GM18526 (cell line): Measurements from ENCODE around the gene ADGRD2.

ENCODE experiments used
- POLR2A ChIP-seq: IDR thresholded peaks from 3 replicates; pipeline ENCODE4 v1.6.1; 2011; ENCODE audit not compliant: insufficient read length; ENCODE audit errors: extremely low read depth

The ADGRD2 gene

DNA sequence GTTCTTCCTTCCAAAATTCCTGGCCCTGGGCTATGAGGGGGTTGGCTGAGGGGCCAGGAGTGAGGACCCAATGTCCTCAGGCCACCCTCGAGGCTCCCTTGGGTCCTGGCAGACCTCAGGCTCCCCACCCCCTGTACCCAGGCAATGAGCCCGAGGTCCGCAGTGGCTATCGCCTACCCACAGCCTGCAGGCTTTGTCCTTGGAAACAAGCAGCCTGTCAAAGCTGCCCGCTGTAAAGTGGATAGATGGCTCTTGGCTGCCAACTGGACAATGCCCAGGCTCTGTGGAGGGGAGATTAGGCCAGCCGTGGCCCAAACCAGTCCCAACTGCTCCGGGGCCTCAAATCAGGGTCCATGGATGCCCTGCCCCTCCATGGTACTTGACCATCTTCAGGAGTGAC lies 2.2 kb upstream of the ADGRD2 start:
- no peak for TF ChIP-seq POLR2A

DNA sequence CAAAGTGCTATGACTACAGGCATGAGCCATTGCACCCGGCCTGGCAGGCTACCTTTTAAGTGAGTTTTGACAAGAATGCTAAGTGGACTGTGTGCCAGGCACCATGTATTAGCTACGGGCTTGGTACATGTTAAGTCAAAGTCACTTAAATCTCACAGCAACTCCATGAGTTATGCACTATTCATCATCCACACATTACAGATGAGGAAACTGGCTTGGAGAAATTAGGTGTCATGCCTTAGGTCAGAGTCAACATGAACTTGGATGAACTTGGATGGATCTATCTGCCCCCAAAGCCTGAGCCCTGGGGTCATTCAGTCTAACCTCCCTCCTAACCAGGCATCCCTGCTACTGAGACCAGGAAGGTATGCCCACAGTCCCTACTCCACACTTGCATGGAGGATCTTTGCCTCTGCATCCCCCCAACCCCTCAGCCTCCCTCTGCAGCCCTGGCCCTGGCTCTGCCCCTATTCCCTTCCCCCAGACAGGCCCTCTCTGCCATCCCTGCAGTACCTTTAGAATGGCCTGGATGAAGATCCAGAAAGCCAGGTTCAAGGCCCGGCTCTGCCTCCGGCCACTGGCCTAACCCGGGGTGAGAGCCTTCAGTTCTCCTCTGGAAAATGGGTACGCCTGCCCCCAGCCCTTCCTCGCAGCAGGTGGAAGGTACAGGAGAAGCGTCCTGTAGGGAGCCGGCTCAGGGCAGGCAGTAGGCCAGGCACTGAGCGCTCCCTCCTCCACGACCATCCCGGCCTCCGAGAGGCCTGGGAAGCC lies 685 bp upstream of the ADGRD2 start:
- no peak for TF ChIP-seq POLR2A

DNA sequence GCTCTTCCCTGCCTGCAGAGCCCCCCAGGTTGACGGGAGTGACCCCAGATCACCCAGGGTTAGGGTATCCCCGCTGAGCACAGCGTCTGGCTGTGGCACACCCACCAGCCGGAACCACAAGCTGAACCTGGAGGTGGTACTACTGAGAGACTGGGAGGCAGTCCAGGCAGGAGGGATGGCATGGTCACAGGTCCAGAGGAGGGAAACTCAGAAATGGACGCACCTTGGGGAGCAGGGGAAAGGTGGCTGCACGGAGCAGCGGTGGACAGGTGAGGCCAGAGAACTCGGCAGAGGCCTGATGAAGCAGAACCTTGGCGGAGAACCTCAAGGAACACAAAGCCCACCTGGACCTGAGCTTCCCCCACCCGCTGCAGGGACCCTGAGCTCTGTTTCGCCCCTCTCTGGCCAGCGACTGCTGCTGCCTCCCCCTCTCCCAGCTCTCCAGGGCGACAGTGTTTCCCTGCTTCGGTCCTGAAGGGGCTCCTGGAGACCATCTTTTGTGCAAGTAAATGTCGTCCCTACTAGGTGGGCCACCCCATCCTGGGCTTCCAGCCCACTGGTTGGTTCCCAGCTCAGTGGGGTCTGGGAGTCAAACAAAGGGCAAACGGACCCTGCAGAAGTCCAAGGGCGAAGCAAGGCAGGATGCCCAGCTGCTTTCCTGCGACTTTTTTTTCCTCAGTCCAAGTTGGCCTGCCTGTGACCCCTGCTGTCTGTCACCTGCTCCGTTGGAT lies 845 bp downstream of the ADGRD2 start:
- no peak for TF ChIP-seq POLR2A

DNA sequence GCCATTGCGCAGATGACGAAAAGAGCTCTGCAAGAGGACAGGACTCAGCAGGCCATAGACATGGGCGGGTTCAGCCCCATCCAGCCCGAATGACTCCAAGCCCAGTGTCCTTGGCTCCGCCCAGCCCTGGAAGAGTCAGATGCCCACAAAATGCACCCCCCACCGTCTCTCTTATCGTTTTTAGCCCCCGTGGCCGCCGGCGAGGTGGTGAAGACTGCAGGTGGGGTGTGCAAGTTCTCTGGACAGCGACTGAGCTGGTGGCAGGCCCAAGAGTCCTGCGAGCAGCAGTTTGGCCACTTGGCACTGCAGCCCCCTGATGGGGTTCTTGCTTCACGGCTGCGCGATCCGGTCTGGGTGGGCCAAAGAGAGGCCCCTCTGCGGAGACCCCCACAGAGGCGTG lies 2.1 kb downstream of the ADGRD2 start:
- TF ChIP-seq POLR2A, result no peak

DNA sequence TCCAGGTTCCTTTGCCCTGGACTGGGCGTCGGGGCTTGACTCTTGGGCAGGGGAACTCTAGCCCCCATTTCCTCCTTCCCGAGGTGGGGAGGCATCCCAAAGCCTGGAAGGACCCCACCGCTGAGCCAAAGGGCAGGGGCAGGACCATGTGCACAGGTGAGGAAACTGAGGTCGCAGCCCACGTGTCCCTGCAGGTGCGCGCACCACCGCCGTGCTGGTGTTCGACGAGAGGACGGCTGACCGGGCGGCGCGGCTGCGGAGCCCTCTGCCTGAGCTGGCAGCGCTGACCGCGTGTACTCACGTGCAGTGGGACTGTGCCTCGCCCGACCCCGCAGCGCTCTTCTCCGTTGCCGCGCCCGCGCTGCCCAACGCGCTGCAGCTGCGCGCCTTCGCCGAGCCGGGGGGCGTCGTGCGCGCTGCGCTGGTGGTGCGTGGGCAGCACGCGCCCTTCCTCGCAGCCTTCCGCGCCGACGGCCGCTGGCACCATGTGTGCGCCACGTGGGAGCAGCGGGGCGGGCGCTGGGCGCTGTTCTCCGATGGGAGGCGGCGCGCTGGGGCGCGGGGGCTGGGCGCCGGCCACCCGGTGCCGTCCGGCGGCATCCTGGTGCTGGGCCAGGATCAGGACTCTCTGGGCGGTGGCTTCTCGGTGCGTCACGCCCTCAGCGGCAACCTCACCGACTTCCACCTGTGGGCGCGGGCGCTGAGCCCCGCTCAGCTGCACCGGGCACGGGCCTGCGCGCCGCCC lies 2.8 kb downstream of the ADGRD2 start:
- no peak for TF ChIP-seq POLR2A

DNA sequence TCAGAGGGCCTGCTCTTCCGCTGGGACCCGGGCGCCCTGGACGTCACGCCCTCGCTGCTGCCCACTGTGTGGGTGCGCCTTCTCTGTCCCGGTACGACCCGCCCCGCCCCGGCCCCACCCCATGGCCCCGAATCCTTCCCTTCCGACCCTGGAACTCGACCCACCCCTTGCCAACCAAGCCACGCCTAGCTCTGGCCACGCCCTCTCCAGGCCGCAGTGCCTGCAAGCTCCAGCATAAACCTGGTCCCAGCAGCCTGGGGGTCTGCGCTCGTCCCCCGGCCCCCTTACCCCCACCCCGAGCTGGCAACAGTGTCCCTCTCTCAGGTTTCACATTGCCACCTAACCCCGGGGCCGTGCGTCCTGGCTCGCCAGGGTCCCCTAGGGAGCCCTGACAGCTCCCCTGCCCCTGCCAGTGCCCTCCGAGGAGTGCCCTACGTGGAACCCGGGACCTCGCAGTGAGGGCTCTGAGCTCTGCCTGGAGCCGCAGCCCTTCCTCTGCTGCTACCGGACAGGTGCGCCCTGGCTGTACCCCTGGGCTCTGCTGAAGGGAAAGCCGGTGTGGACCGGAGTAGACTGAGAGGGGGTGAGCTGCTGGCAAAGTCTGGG lies 3.4 kb downstream of the ADGRD2 start:
- no peak for TF ChIP-seq POLR2A

DNA sequence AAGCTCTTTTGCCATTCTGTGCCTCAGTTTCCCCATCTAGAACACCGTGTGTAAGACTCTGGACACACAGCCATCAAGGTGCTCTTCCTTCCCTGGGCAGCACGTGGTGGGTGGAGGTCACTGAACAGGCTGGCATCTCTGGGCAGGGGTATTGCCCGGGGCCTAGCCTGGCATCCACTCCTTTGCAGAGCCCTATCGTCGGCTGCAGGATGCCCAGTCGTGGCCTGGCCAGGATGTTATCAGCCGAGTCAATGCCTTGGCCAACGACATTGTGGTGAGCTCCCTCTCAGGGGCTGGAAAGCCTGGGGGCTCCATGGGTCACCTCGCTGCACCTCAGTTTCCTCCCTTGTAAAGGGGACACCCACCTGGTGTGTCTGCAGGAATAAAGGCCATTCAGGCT lies 4.0 kb downstream of the ADGRD2 start:
- TF ChIP-seq POLR2A, result no peak

DNA sequence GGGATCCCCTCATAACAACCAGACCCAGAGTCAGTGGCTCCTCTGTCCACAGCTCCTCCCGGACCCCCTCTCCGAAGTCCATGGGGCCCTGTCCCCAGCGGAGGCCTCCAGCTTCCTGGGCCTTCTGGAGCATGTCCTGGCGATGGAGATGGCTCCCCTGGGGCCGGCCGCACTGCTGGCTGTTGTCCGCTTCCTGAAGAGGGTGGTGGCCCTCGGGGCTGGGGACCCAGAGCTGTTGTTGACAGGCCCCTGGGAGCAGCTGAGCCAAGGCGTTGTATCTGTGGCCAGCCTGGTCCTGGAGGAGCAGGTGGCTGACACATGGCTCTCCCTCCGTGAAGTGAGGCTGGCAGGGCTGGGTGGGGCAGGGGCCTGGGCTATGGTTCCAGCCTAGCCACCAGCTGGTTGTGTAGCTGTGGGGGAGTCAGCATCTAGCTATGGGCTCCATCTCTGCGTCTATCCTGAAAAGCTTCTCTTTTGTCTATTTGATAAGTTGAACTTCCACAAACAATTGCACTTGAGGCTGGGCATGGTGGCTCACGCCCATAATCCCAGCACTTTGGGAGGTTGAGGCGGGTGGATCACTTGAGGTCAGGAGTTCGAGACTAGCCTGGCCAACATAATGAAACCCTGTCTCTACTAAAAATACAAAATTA lies 4.7 kb downstream of the ADGRD2 start:
- TF ChIP-seq POLR2A, result no peak

DNA sequence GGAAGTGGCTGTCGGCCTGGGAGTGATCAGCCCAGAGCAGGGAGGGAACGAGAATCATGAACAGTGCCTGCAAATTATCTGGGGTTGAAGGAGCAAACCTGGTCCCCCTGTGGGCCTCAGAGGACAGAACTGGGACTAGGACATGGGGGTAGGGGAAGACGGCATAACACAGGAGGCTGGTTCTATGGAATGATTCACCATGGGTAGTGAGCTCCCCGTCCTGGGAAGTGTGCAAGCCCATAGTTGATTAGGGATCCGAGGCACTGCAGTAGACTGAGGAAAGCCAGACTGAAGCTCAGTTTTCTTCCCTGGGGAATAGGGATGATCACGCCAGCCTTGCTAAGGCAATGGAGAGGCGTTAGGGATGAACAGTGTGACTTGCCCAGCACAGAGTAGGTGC lies 5.6 kb downstream of the ADGRD2 start:
- no peak for TF ChIP-seq POLR2A

DNA sequence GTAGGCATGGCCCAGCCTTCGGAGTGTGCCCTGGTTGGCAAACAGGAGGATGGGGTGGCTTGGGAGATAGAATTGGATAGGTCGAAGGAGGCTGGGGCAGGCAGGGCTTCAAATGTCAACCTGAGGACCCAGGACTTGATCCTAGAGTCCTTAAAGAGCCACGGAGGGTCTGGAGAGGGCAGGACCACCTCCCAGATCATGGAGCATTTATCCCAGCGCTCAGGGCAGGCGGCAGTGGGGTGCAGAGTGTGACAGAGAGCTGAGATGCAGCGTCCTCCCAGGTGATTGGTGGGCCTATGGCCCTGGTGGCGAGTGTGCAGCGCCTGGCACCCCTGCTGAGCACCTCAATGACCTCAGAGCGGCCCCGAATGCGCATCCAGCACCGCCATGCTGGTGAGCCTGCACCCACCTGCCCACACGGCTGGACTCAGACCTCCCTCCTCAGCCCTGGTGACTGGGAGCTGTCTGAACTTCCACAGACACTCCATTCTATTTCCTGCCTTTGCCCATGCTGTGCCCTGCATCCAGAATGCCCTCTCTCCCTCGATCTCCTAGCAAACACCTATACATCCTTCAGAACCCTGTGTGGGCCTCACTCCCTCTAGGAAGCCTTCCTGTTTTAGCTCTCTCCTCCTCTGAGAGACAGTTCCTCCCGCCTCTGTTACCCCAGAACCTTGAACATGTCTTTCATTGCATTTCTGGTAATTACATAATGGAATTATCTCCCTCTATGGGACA lies 6.3 kb downstream of the ADGRD2 start:
- no peak for TF ChIP-seq POLR2A

DNA sequence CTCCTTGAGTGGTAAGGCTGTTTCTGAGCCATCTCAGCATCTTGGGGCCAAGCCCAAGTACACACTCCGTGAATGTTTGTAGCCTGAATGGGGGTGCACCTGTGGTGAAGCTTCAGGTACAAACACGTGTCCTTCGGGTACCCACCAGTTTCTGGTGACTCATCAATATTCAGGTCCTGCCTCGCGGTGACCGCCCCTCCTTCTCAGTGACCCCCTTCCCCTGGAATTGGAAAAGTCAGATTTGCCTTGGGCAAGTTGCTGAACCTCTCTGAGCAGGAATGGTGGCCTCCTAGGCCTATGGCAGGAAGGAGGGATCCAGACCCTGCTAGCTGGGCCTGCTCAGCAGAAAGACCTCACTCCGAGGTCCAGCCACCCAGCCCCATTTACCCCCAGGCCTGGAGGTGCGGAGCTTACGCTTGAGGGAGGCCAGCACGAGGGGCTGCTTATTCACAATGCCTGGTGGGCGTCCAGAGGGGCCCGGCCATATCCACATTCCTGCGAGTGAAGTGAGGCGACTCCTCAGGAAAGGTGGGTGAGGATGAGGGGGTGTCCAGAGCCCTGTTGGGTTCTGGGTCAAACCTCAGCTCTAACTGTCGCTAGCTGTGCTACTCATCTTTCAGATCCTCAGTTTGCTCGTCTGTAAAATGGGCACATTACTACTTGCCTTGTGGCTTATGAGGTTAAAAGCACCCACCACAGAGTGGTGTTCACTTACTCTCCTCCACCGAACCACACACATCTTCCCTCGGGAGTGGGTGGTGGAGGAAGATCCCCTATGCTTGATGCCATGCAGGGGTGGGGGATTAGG lies 7.0 kb downstream of the ADGRD2 start:
- no peak for TF ChIP-seq POLR2A

DNA sequence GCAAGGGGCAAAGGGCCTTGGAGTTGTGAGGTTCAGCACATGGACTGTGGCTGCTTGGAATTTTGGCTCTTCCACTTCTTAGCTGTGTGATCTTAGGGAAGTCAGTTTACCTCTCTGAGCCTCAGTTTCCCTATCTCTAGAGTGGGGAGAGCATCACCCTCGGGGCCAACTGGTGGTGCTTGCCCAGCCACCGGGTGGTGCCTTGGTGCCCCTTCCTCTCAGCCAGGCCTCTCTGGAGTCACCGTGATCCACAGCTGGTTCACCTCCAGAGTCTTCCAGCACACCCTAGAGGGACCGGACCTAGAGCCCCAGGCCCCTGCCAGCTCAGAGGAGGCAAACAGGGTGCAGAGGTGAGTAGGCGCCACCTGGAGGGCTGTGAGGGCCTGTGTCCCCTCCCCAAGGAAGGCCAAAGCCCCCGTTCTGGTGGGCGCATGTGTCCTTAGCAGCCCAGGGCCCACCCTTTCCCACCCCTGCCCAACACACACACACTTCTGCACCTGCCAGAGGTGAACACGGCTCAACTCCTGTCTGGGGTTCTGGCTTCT lies 7.7 kb downstream of the ADGRD2 start:
- no peak for TF ChIP-seq POLR2A

DNA sequence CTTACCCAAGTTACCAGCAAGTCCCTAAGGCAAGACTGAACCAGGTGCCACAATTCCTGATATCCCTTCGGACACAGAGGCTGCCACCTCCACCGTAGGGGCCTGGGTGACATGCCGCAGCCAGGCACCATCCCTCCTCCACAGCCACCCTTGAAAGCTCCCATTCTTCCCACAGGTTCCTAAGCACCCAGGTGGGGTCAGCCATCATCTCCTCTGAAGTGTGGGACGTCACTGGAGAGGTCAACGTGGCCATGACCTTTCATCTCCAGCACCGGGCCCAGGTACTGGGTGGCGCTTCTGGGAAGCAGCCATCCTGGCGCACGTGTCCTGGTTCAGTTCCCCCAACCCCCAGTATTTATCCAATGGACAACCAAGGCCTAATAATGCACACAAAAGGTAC lies 8.2 kb downstream of the ADGRD2 start:
- TF ChIP-seq POLR2A, result no peak
